A549 (cell line): ENCODE measurements around the gene TMEM255A. TPM values are rescaled to one million over a fixed set of nuclear protein-coding genes. Genes with fewer than 3 reads are reported as not detected.

Experiments
- ATAC-seq, 2 experiments: fragments of 200-7000 bp in 1 of 2; fragments of >200 bp in 1 of 2; cut with Nextera tagmentation in 1 of 2; cut with Tn5 transposase in 1 of 2; 3 replicates each; pipeline versions ENCODE4 v1.8.0 to v1.9.1; 2018 to 2020; ENCODE audit warnings: mild to moderate bottlenecking in 1 of 2, moderate library complexity in 1 of 2
- CTCF ChIA-PET: fragments of 300-600 bp; sonication (Branson Sonifier 250); formaldehyde crosslinking; extraction: SDS; loops from one replicate; lab custom pipeline; 2021; ENCODE audit warnings: antibody characterized with exemption, inconsistent platforms; lab: Yijun Ruan, JAX
- POLR2A ChIA-PET: fragments of 350-600 bp; formaldehyde crosslinking; extraction: SDS; loops from one replicate; lab custom pipeline; 2021; ENCODE audit warnings: antibody characterized with exemption, inconsistent platforms; lab: Yijun Ruan, JAX
- DNase-seq, 2 experiments: peaks; one replicate each; pipeline versions ENCODE4 v3.0.0 to v3.0.0-alpha.2; 2011 to 2016; ENCODE audit warnings: low read depth in 1 of 2, low spot score in 1 of 2
- FAIRE-seq: peaks from 2 replicates; lab custom pipeline; 2011; peaks lifted over from hg19 to GRCh38; lab: Jason Lieb, UNC
- H3K27ac ChIP-seq, 2 experiments: fragments of >200 bp; sonication (Bioruptor Twin); formaldehyde crosslinking; 3 replicates each; pipeline ENCODE4 v1.5.1; 2016 to 2017
- H3K4me1 ChIP-seq: fragments of >200 bp; sonication (Bioruptor Twin); formaldehyde crosslinking; 3 replicates; pipeline ENCODE4 v1.6.1; 2016
- H3K4me2 ChIP-seq: fragments of >200 bp; sonication (Bioruptor Twin); formaldehyde crosslinking; 3 replicates; pipeline ENCODE4 v1.6.1; 2016
- H3K4me3 ChIP-seq: fragments of >200 bp; sonication (Bioruptor Twin); formaldehyde crosslinking; 3 replicates; pipeline ENCODE4 v1.5.1; 2016
- H3K9me3 ChIP-seq: fragments of >200 bp; sonication (Bioruptor Twin); formaldehyde crosslinking; 3 replicates; pipeline ENCODE4 v1.6.1; 2016
- BHLHE40 ChIP-seq: IDR thresholded peaks from 2 replicates; pipeline ENCODE4 v1.6.1; 2012; ENCODE audit warnings: low read depth, low read length, inconsistent platforms
- CBX2 ChIP-seq: fragments of 200-600 bp; sonication (generic); IDR thresholded peaks from 2 replicates; pipeline ENCODE4 v1.6.1; 2016; ENCODE audit warnings: low read depth, mild to moderate bottlenecking, borderline replicate concordance
- CHD4 ChIP-seq: fragments of 200-600 bp; sonication (generic); IDR thresholded peaks from 2 replicates; pipeline ENCODE4 v1.6.1; 2016; ENCODE audit warnings: antibody characterized with exemption, mild to moderate bottlenecking, borderline replicate concordance
- EHMT2 ChIP-seq: fragments of 200-600 bp; sonication (generic); IDR thresholded peaks from 2 replicates; pipeline ENCODE4 v1.6.1; 2016; ENCODE audit warnings: antibody characterized with exemption, low read depth, mild to moderate bottlenecking, moderate library complexity
- EP300 ChIP-seq, 2 experiments: fragments of >200 bp; sonication (Bioruptor Twin); formaldehyde crosslinking; IDR thresholded peaks; 2 replicates in 1 of 2; 3 replicates in 1 of 2; pipeline ENCODE4 v1.6.1; 2016 to 2017
- ESRRA ChIP-seq: fragments of 150-350 bp; IDR thresholded peaks from 2 replicates; pipeline ENCODE4 v1.6.1; 2014; ENCODE audit warnings: mild to moderate bottlenecking, low read length, borderline replicate concordance
- FOSL2 ChIP-seq, 2 experiments: fragments of 450-650 bp in 1 of 2; fragments of >200 bp in 1 of 2; sonication (Bioruptor Twin) in 1 of 2; formaldehyde crosslinking; IDR thresholded peaks; 2 replicates each; pipeline versions ENCODE4 v1.5.0 to v1.6.1; 2016 to 2020; ENCODE audit warnings: mild to moderate bottlenecking in 1 of 2, moderate library complexity in 1 of 2
- FOXS1 ChIP-seq: fragments of 250-450 bp; sonication (Bioruptor Pico); IDR thresholded peaks from 2 replicates; pipeline ENCODE4 v1.5.0; 2020; ENCODE audit warnings: mild to moderate bottlenecking, moderate library complexity
- HMGXB4 ChIP-seq: fragments of 250-450 bp; sonication (Bioruptor Pico); IDR thresholded peaks from 2 replicates; pipeline ENCODE4 v1.5.0; 2021; ENCODE audit warnings: mild to moderate bottlenecking, moderate library complexity, borderline replicate concordance
- HOXA7 ChIP-seq: fragments of 250-450 bp; sonication (Bioruptor Pico); IDR thresholded peaks from 2 replicates; pipeline ENCODE4 v1.5.0; 2020; ENCODE audit warnings: mild to moderate bottlenecking, moderate library complexity
- KDM5A ChIP-seq: fragments of 200-600 bp; sonication (generic); IDR thresholded peaks from 2 replicates; pipeline ENCODE4 v1.6.1; 2016; ENCODE audit warnings: antibody characterized with exemption, mild to moderate bottlenecking
- PHF8 ChIP-seq: fragments of 200-600 bp; sonication (generic); IDR thresholded peaks from 2 replicates; pipeline ENCODE4 v1.6.1; 2016; ENCODE audit warnings: low read depth, mild to moderate bottlenecking, antibody characterized with exemption, moderate library complexity, borderline replicate concordance
- RAD21 ChIP-seq, 2 experiments: fragments of >200 bp in 1 of 2; sonication (Bioruptor Twin) in 1 of 2; formaldehyde crosslinking in 1 of 2; IDR thresholded peaks in 1 of 2; conservative IDR thresholded peaks in 1 of 2; 2 replicates in 1 of 2; 3 replicates in 1 of 2; pipeline ENCODE4 v1.6.1; 2012 to 2018; ENCODE audit warnings: inconsistent platforms in 1 of 2
- RFX5 ChIP-seq: fragments of 450-650 bp; IDR thresholded peaks from 2 replicates; pipeline ENCODE4 v1.7.1; 2014; ENCODE audit warnings: antibody characterized with exemption, mild to moderate bottlenecking, moderate library complexity
- SMC3 ChIP-seq: fragments of >200 bp; sonication (Bioruptor Twin); formaldehyde crosslinking; IDR thresholded peaks from 3 replicates; pipeline ENCODE4 v1.6.1; 2018; ENCODE audit warnings: inconsistent platforms
- SREBF2 ChIP-seq: fragments of 450-650 bp; IDR thresholded peaks from 2 replicates; pipeline ENCODE4 v1.6.1; 2014; ENCODE audit warnings: mild to moderate bottlenecking, moderate library complexity
- ZSCAN20 ChIP-seq: fragments of 250-450 bp; sonication (Bioruptor Pico); IDR thresholded peaks from 2 replicates; pipeline ENCODE4 v1.8.0; 2022; ENCODE audit warnings: mild to moderate bottlenecking, moderate library complexity
- WGBS: methylation state at CpG from one replicate; pipeline ENCODE4 v1.1.6; 2017; ENCODE audit errors: missing lambda C conversion rate; 5-methylcytosine and 5-hydroxymethylcytosine counted together
- polyA plus RNA-seq, 4 experiments: library from polyadenylated mRNA; depleted of rRNA in 3 of 4; stranded (reverse); fragments of >200 nt; fragmentation: RNase III in 1 of 4; extraction: RNeasy Plus Mini Kit Qiagen cat#74134 plus additional on column Dnase treatment in 1 of 4; gene quantifications; 2 replicates in 3 of 4; 3 replicates in 1 of 4; pipeline ENCODE4 v1.2.3, GENCODE V29; 2011 to 2017
- TF ChIP-seq, protein P1 (sequence below): fragments of >200 bp; sonication (Bioruptor Twin); formaldehyde crosslinking; IDR thresholded peaks from 3 replicates; pipeline ENCODE4 v1.5.1; 2016
- TF ChIP-seq, protein P2 (sequence below): fragments of >200 bp; sonication (Bioruptor Twin); formaldehyde crosslinking; IDR thresholded peaks from 2 replicates; pipeline ENCODE4 v1.6.1; 2016
- TF ChIP-seq, protein P3 (sequence below): IDR thresholded peaks from 2 replicates; pipeline ENCODE4 v1.6.1; 2012; ENCODE audit warnings: low read depth, borderline replicate concordance

TMEM255A gene
- polyA plus RNA-seq, 2 of the 4 experiments (the other 2 are of a cell fraction) = 0.03 to 0.16 TPM

DNA sequence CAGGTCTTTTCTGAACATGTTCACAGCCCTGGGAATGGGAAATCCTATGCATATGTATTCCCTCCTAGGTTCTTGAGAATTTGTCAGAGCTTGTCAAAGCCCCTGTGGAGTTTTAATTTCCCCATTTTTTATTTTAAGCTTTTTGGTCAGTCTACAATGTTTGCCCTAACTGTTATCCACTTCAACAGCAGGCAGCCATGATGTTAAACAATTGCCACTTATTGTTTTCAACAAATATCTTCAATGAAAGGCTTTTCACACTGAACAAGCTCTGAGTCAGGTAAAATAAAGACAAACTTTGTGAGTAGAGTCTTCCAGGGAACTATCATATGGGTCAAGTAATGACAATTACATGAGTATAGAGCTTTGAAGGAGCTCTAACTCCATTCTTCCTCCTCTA, 25.6 kb upstream of the TMEM255A start:
- no peak for DNase-seq
- Histone ChIP-seq H3K4me1 (no peaks in the 10 kb centered on the region), H3K4me2 (no peak overlapping the region), H3K4me3 (no peak overlapping the region), H3K27ac (no peak overlapping the region), H3K9me3 (peaks cover 6% of the 10 kb centered on the region; the same call in 1 of the 3 replicates)
- FAIRE-seq = no peak
- TF ChIP-seq ESRRA (no peak), HOXA7 (CRISPR knock-in tag) (no peak), FOXS1 (CRISPR knock-in tag) (no peak)
- TF ChIP-seq, protein P1, sequence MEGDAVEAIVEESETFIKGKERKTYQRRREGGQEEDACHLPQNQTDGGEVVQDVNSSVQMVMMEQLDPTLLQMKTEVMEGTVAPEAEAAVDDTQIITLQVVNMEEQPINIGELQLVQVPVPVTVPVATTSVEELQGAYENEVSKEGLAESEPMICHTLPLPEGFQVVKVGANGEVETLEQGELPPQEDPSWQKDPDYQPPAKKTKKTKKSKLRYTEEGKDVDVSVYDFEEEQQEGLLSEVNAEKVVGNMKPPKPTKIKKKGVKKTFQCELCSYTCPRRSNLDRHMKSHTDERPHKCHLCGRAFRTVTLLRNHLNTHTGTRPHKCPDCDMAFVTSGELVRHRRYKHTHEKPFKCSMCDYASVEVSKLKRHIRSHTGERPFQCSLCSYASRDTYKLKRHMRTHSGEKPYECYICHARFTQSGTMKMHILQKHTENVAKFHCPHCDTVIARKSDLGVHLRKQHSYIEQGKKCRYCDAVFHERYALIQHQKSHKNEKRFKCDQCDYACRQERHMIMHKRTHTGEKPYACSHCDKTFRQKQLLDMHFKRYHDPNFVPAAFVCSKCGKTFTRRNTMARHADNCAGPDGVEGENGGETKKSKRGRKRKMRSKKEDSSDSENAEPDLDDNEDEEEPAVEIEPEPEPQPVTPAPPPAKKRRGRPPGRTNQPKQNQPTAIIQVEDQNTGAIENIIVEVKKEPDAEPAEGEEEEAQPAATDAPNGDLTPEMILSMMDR = no peak
- ChIA-PET POLR2A (no interaction called here), CTCF (interaction anchor here (1.1 kb wide), 1 partner anchor 24 kb away, joined by 3 read pairs; no protein-coding TSS in a partner anchor)
- no peak for ATAC-seq

GRCh38 chrX:120335289-120335688, 24.0 kb upstream of the TMEM255A start:
- WGBS = 2% methylated on average over 2 of the region's 2 CpGs
- no peaks in the 10 kb centered on the region for H3K4me1 ChIP-seq
- ChIA-PET POLR2A (no interaction called here), CTCF (no interaction called here)
- H3K9me3 ChIP-seq = peaks cover 6% of the 10 kb centered on the region; the same call in 1 of the 3 replicates
- ATAC-seq = no peak
- no peak overlapping the region for H3K4me2 ChIP-seq
- DNase-seq = no peak
- H3K27ac ChIP-seq = no peak overlapping the region
- FAIRE-seq = peak; percentile 67
- no peak for TF ChIP-seq HOXA7 (CRISPR knock-in tag)
- TF ChIP-seq SREBF2 = no peak
- TF ChIP-seq KDM5A = no peak
- TF ChIP-seq BHLHE40 = no peak
- TF ChIP-seq, protein P2, sequence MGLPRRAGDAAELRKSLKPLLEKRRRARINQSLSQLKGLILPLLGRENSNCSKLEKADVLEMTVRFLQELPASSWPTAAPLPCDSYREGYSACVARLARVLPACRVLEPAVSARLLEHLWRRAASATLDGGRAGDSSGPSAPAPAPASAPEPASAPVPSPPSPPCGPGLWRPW = no peak
- no peak for TF ChIP-seq CHD4
- no peak for TF ChIP-seq ZSCAN20
- H3K4me3 ChIP-seq = no peak overlapping the region

DNA sequence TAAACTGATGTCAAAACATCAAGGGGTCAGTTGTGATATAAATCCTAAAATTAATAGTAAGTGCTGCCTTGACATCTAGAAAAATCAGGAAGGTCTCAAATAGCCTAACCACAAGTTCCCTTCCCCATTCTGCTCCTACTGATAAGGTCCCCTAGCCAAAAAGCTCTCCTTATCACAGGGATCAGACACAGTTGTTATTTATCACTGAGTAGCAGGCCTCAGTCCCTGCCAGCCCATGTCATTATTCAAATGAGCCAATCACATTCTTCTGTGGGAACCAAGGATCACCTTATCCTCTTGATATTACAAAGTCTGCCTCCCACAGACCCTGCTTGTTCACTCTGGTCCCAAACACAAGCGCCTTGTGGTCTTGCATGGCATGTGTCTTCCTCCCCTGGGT, 23.3 kb upstream of the TMEM255A start:
- no peak for DNase-seq
- peaks cover 6% of the 10 kb centered on the region; the same call in 1 of the 3 replicates for H3K9me3 ChIP-seq
- no peak overlapping the region for H3K4me3 ChIP-seq
- no peak for FAIRE-seq
- ChIA-PET CTCF (no interaction called here), POLR2A (no interaction called here)
- no peaks in the 10 kb centered on the region for H3K4me1 ChIP-seq
- 0% methylated on average over 1 of the region's 1 CpG for WGBS
- no peak overlapping the region for H3K27ac ChIP-seq
- no peak for ATAC-seq
- TF ChIP-seq EHMT2 = no peak
- TF ChIP-seq HMGXB4 (CRISPR knock-in tag) = no peak
- TF ChIP-seq FOSL2 (IDR thresholded peaks at IDR 0.05) = no peak
- no peak for TF ChIP-seq FOSL2 (CRISPR knock-in tag; IDR thresholded peaks at IDR 0.05)
- no peak for TF ChIP-seq KDM5A
- no peak for TF ChIP-seq RAD21 (conservative IDR thresholded peaks at IDR 0.05 in 1 of 2, IDR thresholded peaks at IDR 0.05 in 1 of 2)
- TF ChIP-seq, protein P3, sequence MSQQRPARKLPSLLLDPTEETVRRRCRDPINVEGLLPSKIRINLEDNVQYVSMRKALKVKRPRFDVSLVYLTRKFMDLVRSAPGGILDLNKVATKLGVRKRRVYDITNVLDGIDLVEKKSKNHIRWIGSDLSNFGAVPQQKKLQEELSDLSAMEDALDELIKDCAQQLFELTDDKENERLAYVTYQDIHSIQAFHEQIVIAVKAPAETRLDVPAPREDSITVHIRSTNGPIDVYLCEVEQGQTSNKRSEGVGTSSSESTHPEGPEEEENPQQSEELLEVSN = no peak
- no peak for TF ChIP-seq EP300 (IDR thresholded peaks at IDR 0.05)
- no peak for TF ChIP-seq CBX2
- TF ChIP-seq PHF8 = no peak
- TF ChIP-seq CHD4 = no peak
- no peak for TF ChIP-seq SMC3
- TF ChIP-seq RFX5 = no peak
- H3K4me2 ChIP-seq = no peak overlapping the region
